Neural cell (in vitro differentiated cells): ENCODE results near the gene TAF8. TPM values are rescaled to one million over a fixed set of nuclear protein-coding genes. Genes with fewer than 3 reads are reported as not detected.

ENCODE experiments used
- H2AFZ ChIP-seq: fragments of 200-600, 300-800 bp; sonication (generic), shearing (Covaris generic); 2 replicates; pipeline ENCODE4 v1.6.0; 2014; ENCODE audit warnings: low read depth, mild to moderate bottlenecking, antibody characterized with exemption, low read length, moderate library complexity
- H3F3A ChIP-seq: fragments of 200-600 bp; shearing (Covaris generic); 2 replicates; pipeline ENCODE4 v1.6.1; 2016; ENCODE audit warnings: mild to moderate bottlenecking, moderate library complexity, mixed read lengths, antibody characterized with exemption, low read length; ENCODE audit not compliant: insufficient read depth, poor library complexity, severe bottlenecking
- H3K27ac ChIP-seq: fragments of 200-600, 300-800 bp; sonication (generic), shearing (Covaris generic); 2 replicates; pipeline ENCODE4 v1.5.1; 2014; ENCODE audit warnings: mild to moderate bottlenecking, low read length, moderate library complexity
- H3K27me3 ChIP-seq: fragments of 300-800, 200-600 bp; sonication (generic), shearing (Covaris generic); 2 replicates; pipeline ENCODE4 v1.6.0; 2014; ENCODE audit warnings: mild to moderate bottlenecking, low read depth, low read length, moderate library complexity; ENCODE audit not compliant: insufficient read depth
- H3K36me3 ChIP-seq: fragments of 300-800, 200-600 bp; sonication (generic), shearing (Covaris generic); 2 replicates; pipeline ENCODE4 v1.5.1; 2014; ENCODE audit warnings: mild to moderate bottlenecking, antibody characterized with exemption, low read length, moderate library complexity; ENCODE audit not compliant: insufficient read depth
- H3K4me2 ChIP-seq: fragments of 300-800, 200-600 bp; sonication (generic), shearing (Covaris generic); 2 replicates; pipeline ENCODE4 v1.6.0; 2014; ENCODE audit warnings: mild to moderate bottlenecking, low read length
- H3K4me3 ChIP-seq: fragments of 300-800, 200-600 bp; sonication (generic), shearing (Covaris generic); 2 replicates; pipeline ENCODE4 v1.5.1; 2014; ENCODE audit warnings: mild to moderate bottlenecking, low read length, moderate library complexity
- H3K79me2 ChIP-seq: fragments of 200-600 bp; shearing (Covaris generic); replicated peaks from 2 replicates; pipeline ENCODE4 v1.6.0; 2014; ENCODE audit warnings: mild to moderate bottlenecking, low read length, moderate library complexity; ENCODE audit not compliant: insufficient read depth
- H3K9ac ChIP-seq: fragments of 300-800, 200-600 bp; sonication (generic), shearing (Covaris generic); 2 replicates; pipeline ENCODE4 v1.6.1; 2016; ENCODE audit warnings: mild to moderate bottlenecking, low read length, mixed read lengths
- H3K9me2 ChIP-seq: fragments of 200-600 bp; shearing (Covaris generic); 2 replicates; pipeline ENCODE4 v1.6.1; 2016; ENCODE audit warnings: mild to moderate bottlenecking, low read length, mixed read lengths; ENCODE audit not compliant: insufficient read depth
- H3K9me3 ChIP-seq: fragments of 200-600, 300-800 bp; sonication (generic), shearing (Covaris generic); 2 replicates; pipeline ENCODE4 v1.6.1; 2016; ENCODE audit warnings: mild to moderate bottlenecking, mixed run types, low read length, moderate library complexity, mixed read lengths
- H4K20me1 ChIP-seq: fragments of 200-600 bp; shearing (Covaris generic); 2 replicates; pipeline ENCODE4 v1.6.1; 2016; ENCODE audit warnings: mild to moderate bottlenecking, mixed run types; ENCODE audit not compliant: insufficient read depth
- EP300 ChIP-seq: fragments of 450-650 bp; conservative IDR thresholded peaks from 2 replicates; pipeline ENCODE4 v1.6.1; 2014; ENCODE audit warnings: antibody characterized with exemption, mild to moderate bottlenecking, moderate library complexity; ENCODE audit not compliant: poor library complexity, severe bottlenecking
- EZH2 ChIP-seq: fragments of 200-600, 300-800 bp; shearing (Covaris generic), sonication (generic); IDR thresholded peaks from 2 replicates; pipeline ENCODE4 v1.6.1; 2014; ENCODE audit warnings: antibody characterized with exemption, low read length, borderline replicate concordance, mild to moderate bottlenecking; ENCODE audit not compliant: insufficient read depth, poor library complexity, severe bottlenecking
- MXI1 ChIP-seq: fragments of 450-650 bp; conservative IDR thresholded peaks from 2 replicates; pipeline ENCODE4 v1.6.1; 2014; ENCODE audit warnings: antibody characterized with exemption, mild to moderate bottlenecking; ENCODE audit not compliant: poor library complexity, severe bottlenecking
- POLR2AphosphoS5 ChIP-seq: IDR thresholded peaks from 2 replicates; pipeline ENCODE4 v1.6.1; 2012
- RAD21 ChIP-seq: fragments of 450-650 bp; conservative IDR thresholded peaks from 2 replicates; pipeline ENCODE4 v1.6.1; 2014; ENCODE audit warnings: antibody characterized with exemption, mild to moderate bottlenecking, moderate library complexity
- SMC3 ChIP-seq: fragments of 450-650 bp; conservative IDR thresholded peaks from 2 replicates; pipeline ENCODE4 v1.6.1; 2014; ENCODE audit warnings: antibody characterized with exemption, mild to moderate bottlenecking, moderate library complexity; ENCODE audit not compliant: poor library complexity
- TAF1 ChIP-seq: IDR thresholded peaks from 2 replicates; pipeline ENCODE4 v1.6.1; 2012; ENCODE audit warnings: low read depth
- polyA plus RNA-seq: library from polyadenylated mRNA; depleted of rRNA; stranded (reverse); fragments of >200 nt; gene quantifications from 2 replicates; pipeline ENCODE4 v1.2.3, GENCODE V29; 2014
- TF ChIP-seq, protein P1 (sequence below): fragments of 450-650 bp; IDR thresholded peaks from 2 replicates; pipeline ENCODE4 v1.5.1; 2014; ENCODE audit warnings: antibody characterized with exemption, mild to moderate bottlenecking, moderate library complexity; ENCODE audit not compliant: poor library complexity, severe bottlenecking
- TF ChIP-seq, protein P2 (sequence below): IDR thresholded peaks from 2 replicates; pipeline ENCODE4 v1.6.1; 2012; ENCODE audit warnings: borderline replicate concordance

The TAF8 gene
- polyA plus RNA-seq, 1 donor from 2014 or later, result 5.1 TPM

DNA sequence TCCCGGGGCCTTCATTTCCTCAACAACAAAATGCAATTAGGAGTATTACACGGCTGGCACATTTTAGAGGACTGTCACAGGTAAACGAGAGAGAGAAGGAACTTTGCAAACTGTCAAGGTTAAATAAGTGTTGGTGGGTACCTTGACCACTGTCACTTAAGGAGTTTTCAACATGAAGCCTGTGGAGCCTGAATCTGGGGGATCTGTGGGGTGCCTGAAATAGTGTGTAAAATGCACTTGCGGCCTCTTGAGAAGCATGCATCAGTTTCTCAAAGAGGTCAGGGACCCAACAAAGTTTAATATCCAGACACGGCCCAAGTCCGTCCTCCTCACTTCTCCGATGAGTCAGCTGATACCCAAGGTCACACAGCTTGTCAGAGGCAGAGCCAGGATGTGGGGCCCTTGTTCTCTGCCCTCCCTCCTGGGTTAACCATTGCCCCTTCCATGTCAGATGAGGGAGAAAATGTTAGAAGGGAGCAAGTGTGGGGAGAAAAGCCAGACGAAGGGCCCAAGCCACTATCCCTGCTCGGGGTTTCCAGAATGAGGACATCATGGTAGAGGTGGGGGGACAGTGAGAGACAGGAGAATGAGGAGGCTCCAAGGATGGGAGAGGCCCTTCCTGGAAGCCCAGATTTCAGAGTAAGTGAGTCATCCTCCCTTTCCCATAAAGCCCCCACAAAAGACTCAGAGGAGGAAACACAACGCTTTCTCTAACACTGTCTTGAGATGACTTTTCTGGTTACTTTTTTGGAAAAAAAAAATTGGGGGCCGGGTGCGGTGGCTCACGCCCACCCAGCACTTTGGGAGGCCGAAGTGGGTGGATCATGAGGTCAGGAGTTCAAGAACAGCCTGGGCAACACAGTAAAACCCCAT, 49.9 kb downstream of the TAF8 start:
- TF ChIP-seq RAD21, result no peak
- no peak for TF ChIP-seq EP300
- TF ChIP-seq, protein P1, sequence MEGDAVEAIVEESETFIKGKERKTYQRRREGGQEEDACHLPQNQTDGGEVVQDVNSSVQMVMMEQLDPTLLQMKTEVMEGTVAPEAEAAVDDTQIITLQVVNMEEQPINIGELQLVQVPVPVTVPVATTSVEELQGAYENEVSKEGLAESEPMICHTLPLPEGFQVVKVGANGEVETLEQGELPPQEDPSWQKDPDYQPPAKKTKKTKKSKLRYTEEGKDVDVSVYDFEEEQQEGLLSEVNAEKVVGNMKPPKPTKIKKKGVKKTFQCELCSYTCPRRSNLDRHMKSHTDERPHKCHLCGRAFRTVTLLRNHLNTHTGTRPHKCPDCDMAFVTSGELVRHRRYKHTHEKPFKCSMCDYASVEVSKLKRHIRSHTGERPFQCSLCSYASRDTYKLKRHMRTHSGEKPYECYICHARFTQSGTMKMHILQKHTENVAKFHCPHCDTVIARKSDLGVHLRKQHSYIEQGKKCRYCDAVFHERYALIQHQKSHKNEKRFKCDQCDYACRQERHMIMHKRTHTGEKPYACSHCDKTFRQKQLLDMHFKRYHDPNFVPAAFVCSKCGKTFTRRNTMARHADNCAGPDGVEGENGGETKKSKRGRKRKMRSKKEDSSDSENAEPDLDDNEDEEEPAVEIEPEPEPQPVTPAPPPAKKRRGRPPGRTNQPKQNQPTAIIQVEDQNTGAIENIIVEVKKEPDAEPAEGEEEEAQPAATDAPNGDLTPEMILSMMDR, result no peak
- TF ChIP-seq MXI1, result no peak
- TF ChIP-seq, protein P2, sequence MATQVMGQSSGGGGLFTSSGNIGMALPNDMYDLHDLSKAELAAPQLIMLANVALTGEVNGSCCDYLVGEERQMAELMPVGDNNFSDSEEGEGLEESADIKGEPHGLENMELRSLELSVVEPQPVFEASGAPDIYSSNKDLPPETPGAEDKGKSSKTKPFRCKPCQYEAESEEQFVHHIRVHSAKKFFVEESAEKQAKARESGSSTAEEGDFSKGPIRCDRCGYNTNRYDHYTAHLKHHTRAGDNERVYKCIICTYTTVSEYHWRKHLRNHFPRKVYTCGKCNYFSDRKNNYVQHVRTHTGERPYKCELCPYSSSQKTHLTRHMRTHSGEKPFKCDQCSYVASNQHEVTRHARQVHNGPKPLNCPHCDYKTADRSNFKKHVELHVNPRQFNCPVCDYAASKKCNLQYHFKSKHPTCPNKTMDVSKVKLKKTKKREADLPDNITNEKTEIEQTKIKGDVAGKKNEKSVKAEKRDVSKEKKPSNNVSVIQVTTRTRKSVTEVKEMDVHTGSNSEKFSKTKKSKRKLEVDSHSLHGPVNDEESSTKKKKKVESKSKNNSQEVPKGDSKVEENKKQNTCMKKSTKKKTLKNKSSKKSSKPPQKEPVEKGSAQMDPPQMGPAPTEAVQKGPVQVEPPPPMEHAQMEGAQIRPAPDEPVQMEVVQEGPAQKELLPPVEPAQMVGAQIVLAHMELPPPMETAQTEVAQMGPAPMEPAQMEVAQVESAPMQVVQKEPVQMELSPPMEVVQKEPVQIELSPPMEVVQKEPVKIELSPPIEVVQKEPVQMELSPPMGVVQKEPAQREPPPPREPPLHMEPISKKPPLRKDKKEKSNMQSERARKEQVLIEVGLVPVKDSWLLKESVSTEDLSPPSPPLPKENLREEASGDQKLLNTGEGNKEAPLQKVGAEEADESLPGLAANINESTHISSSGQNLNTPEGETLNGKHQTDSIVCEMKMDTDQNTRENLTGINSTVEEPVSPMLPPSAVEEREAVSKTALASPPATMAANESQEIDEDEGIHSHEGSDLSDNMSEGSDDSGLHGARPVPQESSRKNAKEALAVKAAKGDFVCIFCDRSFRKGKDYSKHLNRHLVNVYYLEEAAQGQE, result no peak
- TF ChIP-seq SMC3, result no peak
- no peak for TF ChIP-seq POLR2AphosphoS5
- no peak for TF ChIP-seq TAF1
- TF ChIP-seq EZH2, result no peak
- Histone ChIP-seq H3K9me2 (no peaks in the 10 kb centered on the region), H3K9me3 (no peaks in the 10 kb centered on the region), H2AFZ (no peak overlapping the region), H3K4me3 (no peak overlapping the region), H4K20me1 (no peaks in the 10 kb centered on the region), H3F3A (no peaks in the 10 kb centered on the region), H3K36me3 (no peaks in the 10 kb centered on the region), H3K79me2 (no peaks in the 10 kb centered on the region), H3K27ac (no peak overlapping the region), H3K4me2 (no peak overlapping the region), H3K9ac (no peak overlapping the region), H3K27me3 (no peaks in the 10 kb centered on the region)

DNA sequence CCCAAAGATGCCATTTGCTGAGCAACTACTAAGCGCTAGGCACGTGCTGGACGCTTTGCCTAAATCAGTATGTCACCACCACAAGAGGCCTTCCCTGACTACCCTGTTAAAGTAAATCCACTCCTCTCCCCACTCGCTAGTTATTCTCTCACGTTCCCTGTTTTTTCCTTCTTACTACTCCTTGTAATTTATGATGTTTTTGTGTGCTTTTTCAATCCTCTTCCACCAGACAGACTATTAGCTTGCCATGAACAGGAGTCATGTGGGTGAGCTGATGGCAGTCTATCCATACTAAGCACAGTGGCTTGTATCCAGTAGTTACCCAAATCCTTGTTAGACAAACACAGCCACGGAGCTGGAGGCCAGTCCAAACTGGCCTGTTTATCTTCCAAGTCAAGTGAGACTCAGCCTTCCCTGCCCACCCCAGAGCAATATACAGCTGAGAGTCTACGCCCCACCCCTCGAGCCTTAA, 50.9 kb downstream of the TAF8 start:
- no peaks in the 10 kb centered on the region for H3K27me3 ChIP-seq
- no peaks in the 10 kb centered on the region for H3K79me2 ChIP-seq
- H3K4me3 ChIP-seq, result no peak overlapping the region
- no peak overlapping the region for H3K27ac ChIP-seq
- H2AFZ ChIP-seq, result no peak overlapping the region
- H3K9me2 ChIP-seq, result no peaks in the 10 kb centered on the region
- H3K9ac ChIP-seq, result no peak overlapping the region
- H3K36me3 ChIP-seq, result no peaks in the 10 kb centered on the region
- H3F3A ChIP-seq, result no peaks in the 10 kb centered on the region
- TF ChIP-seq TAF1, result no peak
- TF ChIP-seq, protein P1, result no peak
- TF ChIP-seq POLR2AphosphoS5, result no peak
- no peak for TF ChIP-seq EP300
- no peak for TF ChIP-seq MXI1
- TF ChIP-seq, protein P2, result no peak
- TF ChIP-seq SMC3, result no peak
- TF ChIP-seq EZH2, result no peak
- TF ChIP-seq RAD21, result no peak
- H3K4me2 ChIP-seq, result no peak overlapping the region
- H3K9me3 ChIP-seq, result no peaks in the 10 kb centered on the region
- H4K20me1 ChIP-seq, result no peaks in the 10 kb centered on the region
